Sigmoid colon (tissue), 4 donors: ENCODE measurements around the gene TNFRSF14.

Experiments used
- EP300 ChIP-seq, 4 donors: sonication (generic); formaldehyde crosslinking; IDR thresholded peaks; one replicate each; pipeline ENCODE4 v1.6.1; 2017; ENCODE audit warnings: antibody characterized with exemption in 4 of 4
- POLR2A ChIP-seq, 2 donors: fragments of 450-650 bp; IDR thresholded peaks; one replicate each; pipeline ENCODE4 v1.6.1; 2016; ENCODE audit warnings: antibody characterized with exemption in 2 of 2, mild to moderate bottlenecking in 2 of 2, moderate library complexity in 2 of 2
- TF ChIP-seq, protein P1 (sequence below), 4 experiments: fragments of 450-650 bp in 3 of 4; fragments of 200-600 bp in 1 of 4; IDR thresholded peaks; one replicate each; pipeline ENCODE4 v1.5.1; 2016 to 2019; ENCODE audit warnings: antibody characterized with exemption in 4 of 4, mild to moderate bottlenecking in 3 of 4, moderate library complexity in 2 of 4

DNA sequence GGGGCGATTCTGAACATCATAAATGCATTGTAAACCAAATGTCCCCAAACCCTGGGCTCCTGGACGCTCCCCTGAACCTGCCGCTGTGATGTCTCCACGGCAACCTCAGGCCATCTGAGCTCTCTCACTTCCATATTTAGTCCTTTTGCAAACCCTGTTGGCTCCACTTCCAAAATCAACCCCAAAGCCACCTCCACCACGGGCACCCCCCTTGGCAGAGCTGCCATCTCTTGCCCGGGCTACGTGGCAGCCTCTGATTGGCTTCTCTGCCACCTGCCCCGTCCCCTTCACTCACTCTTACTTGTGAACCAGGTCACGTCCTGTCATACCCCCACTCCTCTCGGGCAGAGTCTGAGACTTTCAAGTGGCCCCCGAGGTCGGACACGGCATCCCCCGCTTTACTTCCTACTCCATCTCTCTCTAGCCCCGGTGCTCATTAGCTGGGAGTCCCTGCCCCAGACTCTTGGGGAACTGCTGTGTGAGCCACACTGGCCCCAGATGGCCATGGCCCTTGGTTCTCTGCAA, 46.2 kb downstream of the TNFRSF14 start:
- TF ChIP-seq EP300 (IDR thresholded peaks at IDR 0.05) = no peak
- TF ChIP-seq, protein P1, sequence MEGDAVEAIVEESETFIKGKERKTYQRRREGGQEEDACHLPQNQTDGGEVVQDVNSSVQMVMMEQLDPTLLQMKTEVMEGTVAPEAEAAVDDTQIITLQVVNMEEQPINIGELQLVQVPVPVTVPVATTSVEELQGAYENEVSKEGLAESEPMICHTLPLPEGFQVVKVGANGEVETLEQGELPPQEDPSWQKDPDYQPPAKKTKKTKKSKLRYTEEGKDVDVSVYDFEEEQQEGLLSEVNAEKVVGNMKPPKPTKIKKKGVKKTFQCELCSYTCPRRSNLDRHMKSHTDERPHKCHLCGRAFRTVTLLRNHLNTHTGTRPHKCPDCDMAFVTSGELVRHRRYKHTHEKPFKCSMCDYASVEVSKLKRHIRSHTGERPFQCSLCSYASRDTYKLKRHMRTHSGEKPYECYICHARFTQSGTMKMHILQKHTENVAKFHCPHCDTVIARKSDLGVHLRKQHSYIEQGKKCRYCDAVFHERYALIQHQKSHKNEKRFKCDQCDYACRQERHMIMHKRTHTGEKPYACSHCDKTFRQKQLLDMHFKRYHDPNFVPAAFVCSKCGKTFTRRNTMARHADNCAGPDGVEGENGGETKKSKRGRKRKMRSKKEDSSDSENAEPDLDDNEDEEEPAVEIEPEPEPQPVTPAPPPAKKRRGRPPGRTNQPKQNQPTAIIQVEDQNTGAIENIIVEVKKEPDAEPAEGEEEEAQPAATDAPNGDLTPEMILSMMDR (IDR thresholded peaks at IDR 0.05) = no peak
- no peak for TF ChIP-seq POLR2A (IDR thresholded peaks at IDR 0.05)
